HG02970 (cell line): ENCODE measurements around the gene PRDM1.
A peak's percentile ranks its signal among the peaks of the same experiment; 100 is the strongest.

ENCODE experiments used
- ATAC-seq: cut with Tn5 transposase; IDR thresholded peaks from one replicate; pipeline ENCODE4 v1.9.1; 2021; ENCODE audit warnings: mild to moderate bottlenecking, moderate library complexity, moderate number of reproducible peaks; ENCODE audit not compliant: unreplicated experiment, low FRiP score

The PRDM1 gene

DNA sequence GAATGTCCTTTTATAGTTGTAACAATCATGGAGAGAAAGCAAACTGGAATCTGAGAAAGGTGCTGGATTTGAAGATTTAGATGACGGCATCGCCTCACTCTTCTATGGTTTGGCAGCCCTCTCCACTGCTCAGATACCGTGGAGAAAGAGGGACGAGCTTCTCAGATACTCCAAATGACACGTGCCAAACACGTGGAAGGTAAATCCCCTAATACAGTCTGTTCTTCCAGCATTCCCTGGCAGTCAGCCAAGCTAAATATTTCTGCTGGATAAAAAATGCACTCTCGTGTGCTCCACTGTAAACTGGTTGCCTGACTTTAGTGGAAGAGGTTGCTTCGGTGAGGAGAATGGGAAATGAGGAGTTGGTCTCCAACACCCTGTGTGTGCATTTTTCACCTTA is 16.7 kb upstream of the PRDM1 start:
- ATAC-seq, result no peak

DNA sequence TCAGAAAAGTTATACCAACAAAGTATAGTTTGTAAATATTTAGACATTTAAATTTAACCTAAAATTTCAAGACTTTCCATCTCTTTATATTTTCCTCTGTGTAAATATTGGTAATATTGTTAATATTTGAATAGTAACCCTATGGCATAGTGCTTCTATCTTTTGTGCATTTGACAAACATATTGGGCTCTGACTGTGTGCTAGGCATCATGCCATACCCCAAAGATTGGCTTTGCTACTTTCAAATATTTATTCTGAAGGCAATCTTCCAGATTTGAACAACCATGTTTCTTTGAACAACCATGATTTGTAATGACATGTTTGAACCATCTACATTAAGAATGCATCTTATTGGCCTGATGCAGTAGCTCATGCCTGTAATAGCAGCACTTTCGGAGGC is 15.5 kb upstream of the PRDM1 start:
- no peak for ATAC-seq

DNA sequence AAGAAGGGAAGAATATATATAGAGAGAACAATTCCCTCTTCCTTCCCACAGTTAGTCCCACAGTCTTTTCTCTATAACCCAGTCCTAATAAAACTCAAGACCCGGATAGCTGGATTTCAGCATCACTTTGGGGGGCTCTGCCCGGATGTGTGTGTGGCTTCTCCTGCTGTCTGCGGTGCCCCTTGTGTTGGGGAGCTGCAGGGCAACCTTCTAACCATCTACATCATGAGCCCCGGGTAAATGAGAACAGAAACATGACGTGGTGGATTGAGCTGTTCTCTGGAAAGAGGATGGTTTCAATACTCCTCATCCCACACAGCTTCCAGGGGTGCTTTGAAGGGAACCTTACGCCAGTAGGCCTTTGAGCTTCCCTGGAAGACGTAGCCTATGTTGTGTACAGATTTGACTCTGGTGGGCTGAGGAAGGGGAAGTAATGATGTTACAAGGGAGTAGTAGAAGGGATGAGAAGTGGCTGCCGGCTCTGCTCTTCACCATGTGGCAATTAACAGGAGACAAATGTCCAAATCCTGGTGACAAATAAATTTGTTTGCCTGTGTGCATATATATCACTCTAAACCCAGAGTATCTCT is 13.5 kb upstream of the PRDM1 start:
- ATAC-seq, result no peak

DNA sequence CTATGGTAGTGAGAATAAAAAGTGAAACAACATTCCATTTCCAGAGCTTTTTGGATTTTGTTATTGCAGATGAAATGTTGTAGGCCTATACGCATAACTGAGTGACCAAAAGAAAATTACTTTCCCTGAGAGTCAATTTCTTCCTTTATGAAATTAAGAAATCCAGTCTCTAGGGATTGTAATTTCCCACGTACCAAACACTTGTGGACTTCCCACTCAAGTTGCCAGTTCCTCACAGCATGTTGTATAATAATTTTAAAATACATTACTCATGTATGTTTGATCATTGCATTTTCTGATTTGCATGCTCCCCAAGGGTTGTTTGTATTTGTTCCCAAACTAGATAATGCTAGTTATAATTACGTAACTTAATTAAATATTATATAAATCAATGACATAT is 12.0 kb upstream of the PRDM1 start:
- ATAC-seq, result no peak

DNA sequence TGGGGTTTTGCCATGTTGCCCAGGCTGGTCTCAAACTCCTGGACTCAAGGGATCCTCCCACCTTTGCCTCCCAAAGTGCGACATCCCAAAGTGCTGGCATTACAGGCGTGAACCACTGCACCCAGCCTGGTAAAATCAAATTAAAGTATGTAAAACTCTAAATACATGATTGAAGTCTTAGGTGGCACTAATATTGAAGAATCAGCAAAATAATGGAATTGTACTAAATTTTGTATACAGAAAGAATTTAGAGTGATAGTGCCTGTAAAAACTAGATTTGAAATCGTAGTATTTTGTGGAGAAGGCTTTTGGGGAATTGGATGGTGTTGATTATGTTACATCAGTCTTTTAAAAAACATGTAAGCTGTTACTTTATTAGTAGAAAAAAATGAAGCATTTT is 10.0 kb upstream of the PRDM1 start:
- ATAC-seq, result no peak

DNA sequence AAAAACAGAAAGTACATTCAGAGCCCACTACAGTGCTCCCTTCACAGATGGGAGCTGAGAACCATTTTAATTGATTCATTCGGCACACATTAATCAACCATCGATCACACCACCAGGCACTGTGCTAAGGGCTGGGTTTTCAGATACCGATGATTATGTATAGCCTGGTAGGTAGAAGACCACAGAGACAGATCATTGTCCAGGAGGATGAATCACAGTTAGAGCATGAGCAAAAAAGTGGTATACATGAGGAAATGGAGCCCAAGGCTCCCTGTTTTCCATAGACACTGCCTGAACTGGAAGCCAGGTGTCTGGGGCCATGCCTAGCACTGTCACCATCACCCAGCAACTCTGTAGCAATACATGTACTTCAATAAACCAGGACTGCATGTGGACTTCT is 9.0 kb upstream of the PRDM1 start:
- ATAC-seq, result no peak

DNA sequence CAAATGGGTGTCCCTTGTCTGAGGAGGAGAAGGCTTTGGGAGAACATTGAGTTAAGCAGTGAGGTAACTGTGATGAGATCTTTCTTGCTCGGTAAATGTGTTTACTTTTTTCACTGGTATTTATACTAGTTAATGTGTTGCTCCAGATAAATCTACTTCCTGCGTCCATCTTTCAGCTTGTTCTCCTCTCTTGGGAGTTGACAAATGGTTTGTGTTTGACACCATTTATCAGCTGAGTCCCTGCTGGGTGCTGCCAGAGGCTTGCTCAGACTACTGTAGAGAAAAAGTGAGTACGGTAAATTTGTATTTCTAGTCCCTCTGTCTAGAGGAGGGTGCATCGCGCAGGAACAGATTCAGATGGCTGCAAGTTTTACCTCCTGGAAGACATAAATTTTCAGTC is 8.3 kb upstream of the PRDM1 start:
- ATAC-seq, result no peak

DNA sequence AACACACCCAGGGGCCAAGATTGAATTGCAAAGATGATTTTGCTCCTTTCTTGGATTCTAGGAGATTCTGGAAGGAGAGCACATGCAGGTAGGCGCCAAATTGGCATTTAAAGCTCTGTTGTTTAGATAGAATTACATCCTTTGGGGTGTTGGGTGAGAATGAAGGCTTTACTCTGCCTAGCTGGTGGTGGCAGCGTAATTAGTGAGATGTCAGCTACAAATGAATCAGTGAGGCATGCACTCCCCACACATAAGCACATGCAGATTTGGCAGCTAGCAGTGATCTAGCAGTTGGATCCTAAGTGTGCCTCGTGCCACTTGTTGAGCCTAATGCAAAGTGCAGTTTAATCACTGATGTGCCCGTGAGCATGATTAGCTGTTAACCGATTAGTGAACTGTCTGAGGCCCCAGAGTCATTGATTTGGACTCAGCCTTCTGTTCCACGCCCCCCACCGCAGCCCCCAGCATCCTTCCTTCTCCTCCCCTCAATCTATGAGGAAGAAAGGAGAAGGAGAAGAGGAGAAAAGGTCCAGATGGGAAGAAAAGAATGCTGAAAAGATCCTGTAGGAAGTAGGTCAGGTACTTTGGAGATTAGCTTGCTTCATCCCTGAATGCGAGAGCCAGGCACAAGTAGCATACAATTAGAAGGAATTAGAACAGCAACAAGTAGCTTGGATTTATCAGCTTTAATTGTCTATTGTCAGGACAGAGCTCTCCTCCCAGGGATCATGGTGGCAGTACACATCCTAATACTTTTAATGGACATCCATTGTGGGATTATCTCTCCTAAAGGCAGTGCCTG is 6.0 kb upstream of the PRDM1 start:
- ATAC-seq, result no peak

DNA sequence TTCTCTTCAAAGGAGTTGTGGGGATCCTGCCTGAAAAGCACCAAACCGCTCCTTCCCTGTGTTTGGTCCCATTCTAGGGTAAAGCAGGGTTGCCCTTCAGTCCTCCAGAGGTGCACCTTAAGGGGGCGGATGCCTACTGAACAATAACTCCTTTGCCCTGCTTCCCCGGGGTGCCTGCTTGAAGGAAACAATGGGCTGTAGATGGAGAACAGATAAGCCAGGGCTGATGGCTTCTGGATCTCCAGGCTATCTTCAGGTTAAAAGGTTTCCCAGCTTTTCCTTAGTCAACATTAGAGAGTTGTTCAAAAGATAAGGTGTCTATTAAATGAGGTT is 5.4 kb upstream of the PRDM1 start:
- no peak for ATAC-seq

DNA sequence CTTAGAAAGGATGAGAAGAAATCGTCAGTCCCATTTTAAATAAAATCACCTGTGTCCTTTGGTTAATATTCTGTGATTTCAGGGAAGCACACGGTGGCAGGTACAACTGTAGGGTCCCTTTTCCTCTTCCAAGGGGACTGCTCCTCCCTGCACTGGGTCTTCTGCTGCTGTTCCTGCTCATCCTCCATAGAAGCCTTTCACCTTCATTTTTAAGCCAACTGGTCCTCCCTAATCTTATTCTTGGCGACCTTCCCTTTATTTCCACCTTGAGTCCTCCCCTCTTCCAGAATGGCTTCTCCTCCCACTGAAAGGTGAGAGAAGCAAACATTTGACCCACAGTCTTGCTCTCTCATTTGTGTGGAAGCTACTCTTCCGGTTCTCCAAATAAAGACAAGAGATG is 4.4 kb upstream of the PRDM1 start:
- ATAC-seq, result no peak

DNA sequence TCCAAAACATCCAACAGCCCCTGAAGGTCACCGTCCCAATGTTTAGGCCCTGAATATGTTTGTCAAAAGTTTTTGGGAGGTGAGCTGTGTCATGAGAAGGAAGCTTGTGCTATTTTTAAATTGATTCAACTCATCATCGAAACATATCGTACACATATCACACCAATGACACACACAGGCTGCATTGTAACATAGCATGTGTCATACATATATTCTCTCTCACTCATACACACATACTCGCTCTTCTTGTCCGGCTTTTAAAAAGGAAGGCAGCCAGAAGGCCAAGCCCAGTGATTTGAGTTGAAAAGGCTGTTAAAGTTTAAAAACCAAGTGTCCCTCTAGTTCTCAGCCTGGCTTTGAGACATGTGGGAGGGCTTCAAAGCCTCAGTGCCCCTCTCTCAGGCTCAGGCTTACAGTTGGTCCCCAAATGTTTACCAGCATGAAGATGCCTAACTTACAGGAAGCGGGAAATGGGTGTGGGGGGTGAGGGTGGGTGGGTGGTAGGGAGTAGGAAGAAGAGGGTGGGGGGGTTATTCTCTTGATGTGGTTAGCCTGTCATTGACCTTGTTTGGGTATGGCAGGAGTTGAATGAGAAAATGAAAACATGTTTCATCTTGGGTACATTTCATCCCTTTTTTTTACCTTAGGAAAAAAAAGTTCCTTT is 3.3 kb upstream of the PRDM1 start:
- ATAC-seq, result no peak

DNA sequence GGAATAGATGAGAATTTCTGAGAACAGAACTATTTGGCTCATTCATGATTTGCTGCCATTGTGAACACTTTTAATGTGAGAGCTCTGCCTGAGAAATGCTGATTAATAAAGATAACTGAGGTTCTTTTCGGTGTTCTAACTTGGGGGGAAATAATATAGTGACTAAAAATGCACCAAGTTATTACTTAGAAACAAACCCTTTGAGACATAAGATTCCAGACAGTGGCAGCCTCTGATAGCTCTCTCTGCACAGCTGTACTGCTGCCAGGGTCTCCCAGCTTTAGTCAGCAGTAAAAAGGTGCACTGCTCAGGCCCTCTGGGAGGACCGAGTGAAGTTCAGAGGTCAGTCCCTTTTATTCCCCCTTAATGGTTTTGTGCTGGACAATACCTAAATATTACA is 2.5 kb upstream of the PRDM1 start:
- ATAC-seq, result no peak

DNA sequence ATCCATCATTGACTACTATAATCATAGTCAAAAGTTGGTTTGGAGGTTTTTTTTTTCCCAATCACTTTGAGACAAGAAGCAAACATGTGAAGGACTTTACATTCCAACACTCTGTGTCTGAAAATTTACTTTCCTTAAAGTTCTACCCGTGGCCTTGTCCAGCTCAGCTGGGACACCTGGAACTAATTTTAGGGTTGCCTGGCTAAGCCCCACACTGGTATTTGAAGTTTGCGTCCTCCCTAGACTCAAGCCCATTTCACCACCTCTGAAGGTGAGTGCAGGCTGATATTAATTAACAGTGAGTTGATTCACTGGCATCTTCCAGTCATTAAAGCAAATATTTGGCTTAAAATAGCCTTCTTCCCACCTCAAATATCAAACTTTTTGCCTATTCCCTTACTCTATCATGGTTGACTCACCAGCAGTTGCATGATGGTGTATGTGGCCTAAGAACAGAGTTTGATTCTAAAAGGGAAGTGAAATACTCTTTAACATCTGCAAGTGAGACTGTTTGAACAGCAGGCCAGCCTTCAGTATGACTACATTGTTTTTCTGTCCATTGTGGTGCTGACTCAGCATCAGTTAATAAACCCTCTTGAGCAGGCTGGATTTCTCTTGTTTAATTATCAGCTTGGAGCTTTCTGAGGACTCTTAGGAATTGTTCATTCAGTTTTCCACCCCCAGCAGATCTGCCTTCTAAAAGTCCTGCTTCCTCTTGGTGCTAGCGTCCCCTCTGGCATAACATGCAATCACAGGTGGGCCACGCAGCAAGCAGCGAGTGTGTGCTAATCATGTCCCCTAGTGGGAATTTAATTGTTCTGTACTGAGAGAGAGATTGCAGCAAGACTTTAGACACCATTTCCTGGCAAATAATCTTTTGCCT is 1.8 kb upstream of the PRDM1 start:
- ATAC-seq, result peak; percentile 63

DNA sequence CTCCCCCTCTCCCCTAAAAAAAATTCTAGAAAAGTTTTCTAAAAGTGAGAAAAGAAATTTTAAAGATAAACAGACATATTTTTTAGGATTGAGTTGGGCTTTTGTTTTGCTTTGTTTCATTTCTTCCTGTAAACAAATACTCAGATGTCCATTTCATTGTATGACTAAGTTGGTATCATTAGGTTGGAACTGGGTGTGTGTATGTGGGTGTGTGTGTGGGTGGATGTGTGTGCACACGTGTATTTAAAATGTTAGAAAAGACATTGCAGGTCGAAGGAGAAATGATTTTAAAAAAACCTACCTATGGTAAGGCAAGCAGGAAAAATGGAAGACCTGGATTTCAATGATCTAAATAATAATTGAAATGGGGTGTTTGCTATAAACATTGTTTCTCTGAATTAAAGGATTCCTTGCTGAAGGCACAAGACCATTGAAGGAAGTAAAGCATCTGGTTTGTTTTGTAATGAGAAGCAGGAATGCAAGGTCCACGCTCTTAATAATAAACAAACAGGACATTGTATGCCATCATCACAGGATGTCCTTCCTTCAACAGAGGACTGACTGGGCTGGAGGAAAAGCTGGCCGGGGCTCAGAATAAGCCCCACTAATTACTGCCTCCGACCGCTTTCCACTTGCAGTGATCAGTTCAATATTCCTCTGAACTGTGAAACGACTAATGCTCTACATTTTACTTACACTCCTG is 996 bp upstream of the PRDM1 start:
- ATAC-seq, result no peak

DNA sequence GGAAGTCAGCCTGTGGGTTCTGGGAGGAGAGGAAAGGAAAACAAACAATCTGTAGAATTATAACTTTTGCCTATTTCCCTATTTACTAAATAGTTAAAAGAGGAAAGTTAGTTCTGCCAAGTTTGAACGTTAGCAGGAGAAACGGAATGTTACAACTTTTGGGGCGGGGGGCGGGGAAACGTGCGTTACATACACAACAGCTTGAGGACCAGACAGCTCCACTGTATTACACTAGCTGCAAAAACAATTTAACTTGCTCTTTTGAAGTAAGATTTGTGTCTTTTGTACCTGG is 498 bp upstream of the PRDM1 start:
- no peak for ATAC-seq

DNA sequence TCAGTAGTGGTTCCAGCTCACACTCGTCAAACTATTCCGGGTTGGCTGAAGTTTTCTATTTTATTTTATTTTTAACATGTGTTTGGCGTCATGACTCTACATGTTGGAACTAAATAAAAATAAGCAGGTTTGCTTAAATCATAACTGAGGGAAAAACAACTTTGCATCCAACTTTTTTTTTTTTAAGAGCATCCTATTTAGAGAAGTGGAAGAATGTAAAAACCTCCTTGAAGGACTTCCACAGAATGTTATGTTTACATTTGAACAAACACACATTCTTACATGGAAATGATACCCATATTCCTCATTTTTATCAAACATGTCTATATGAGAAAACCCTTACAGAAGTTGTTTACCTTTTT is 659 bp downstream of the PRDM1 start:
- no peak for ATAC-seq

DNA sequence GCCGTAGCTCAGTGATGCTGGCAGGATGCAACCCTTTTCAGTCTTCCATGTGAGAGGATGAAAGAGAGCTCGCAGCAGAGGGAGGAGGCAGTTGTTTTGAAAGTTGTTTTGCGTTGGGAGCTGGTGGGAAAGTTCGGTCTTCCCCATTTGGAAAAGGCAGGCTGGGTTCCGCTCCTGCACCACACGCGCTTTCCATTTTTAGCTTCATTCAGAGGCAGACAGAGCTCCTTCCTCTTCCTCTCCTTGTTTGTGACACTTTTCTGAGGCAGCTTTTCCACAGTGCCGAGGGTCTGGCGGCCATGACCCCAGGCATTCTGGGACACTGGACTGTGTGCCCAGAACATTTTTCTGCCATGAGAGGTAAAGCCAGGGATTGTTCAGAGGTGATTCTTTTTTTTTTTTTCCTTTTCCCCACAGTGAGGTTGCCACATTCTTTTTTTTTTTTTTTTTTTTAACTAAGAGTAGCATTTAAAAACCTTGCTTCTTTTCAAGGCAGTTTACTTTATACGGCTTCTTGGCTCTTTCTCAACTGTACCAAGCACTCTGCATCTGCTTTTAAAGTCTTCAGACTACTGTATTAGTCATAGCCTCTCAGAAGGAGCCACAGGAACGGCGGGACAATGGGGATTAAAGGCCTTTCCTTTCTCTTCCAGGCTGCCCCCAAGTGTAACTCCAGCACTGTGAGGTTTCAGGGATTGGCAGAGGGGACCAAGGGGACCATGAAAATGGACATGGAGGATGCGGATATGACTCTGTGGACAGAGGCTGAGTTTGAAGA is 1.6 kb downstream of the PRDM1 start:
- ATAC-seq, result no peak

DNA sequence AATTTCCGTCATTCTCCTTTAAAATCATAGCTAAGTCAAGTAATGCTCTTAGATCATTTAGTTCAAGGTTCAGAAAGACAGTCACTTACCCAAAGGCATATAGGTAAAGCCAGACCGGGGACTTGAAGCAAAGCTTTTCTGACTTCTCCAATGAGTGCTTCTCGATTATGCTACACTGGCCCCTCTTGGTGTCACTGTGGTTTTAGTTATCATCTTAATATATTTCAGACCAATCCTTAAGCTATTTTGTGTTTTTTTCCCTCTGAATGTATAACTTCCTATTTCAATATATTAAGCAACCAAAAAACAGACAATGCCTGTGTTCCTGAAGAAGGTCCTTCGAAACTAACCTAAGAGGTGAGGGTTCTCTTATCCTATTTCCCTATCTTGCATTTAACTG is 3.9 kb downstream of the PRDM1 start:
- ATAC-seq, result no peak

DNA sequence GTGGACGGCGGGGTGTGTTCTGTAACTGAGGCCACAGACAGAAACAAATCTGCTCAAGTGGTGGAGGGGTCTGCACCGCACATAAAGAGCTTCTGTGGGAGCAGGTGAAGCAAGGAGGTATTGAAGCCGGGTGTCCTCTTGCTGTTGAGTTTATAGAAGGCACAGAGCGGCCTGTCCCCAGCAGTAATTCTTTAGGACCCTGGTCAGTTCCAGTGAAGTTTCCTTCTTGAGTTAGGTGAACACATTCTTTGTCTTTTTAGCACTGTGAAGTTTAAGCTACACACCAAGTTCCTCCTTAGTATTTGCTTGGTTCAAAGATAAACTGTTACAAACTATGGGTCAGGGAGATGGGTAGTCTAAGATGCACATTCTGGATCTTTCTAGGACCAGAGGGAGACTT is 6.1 kb downstream of the PRDM1 start:
- ATAC-seq, result no peak
